ENCODE results near the gene OPN1LW. TPM values are rescaled to one million over a fixed set of nuclear protein-coding genes. Genes with fewer than 3 reads are reported as not detected.

Gene OPN1LW
- total RNA-seq, 1 experiment from 2014 or later = not detected

DNA sequence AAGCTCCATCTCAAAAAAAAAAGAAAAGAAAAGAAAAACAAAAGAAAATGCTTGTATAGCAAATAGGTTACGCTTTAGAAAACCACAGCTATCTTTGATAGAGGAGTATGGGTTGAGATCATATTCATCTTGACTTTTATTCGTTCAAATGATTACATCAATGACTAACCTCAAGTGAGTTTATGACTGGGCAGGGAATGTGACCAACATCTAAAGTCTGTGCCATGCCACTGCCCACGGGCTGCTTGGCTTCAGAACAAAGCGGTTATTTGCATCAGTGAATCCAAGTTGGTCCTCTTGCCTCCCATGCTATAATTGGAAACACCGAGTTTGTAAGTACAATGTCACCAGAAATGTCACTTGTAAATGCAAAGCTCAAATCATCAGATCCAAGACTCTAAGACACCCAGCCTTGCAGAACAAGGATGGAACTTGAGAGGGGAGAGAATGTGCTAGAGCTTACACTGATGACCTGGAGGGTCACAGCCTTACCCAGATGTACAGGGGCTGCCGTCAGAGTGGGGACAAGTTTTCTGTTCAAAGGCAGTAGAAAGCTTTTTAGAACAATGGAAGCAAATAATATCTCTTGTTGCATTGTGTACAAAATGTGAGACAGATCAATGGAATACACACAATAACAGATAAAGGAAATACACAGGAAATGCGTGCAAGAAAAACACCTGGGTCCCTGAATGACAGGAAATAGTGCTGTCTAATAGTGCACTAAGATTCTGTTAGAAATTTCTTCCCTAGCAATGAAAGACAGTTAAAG lies 8.4 kb upstream of the OPN1LW start:
- ChIA-PET RAD21 (ENCODE audit: low non-redundant PET in 1 of 2, low total read pairs in 2 of 2, uncharacterized antibody in 2 of 2, unreplicated experiment in 2 of 2) (no interaction called here), POLR2A (no interaction called here), CTCF (no interaction called here)
- DNase-seq (ENCODE audit: low read depth, low spot score) (no peak), ATAC-seq (no peak)
- no peaks in the 10 kb centered on the region for H3K27me3 ChIP-seq (ENCODE audit: insufficient read depth, low read length)
- H3K27ac ChIP-seq (ENCODE audit: low read depth, low read length) = no peak overlapping the region
- no peaks in the 10 kb centered on the region for H3K9me3 ChIP-seq (ENCODE audit: control insufficient read depth in 1 of 2, insufficient read depth in 1 of 2, low read depth in 1 of 2, low read length in 2 of 2)
- H3K9ac ChIP-seq (ENCODE audit: low read length) = no peak overlapping the region
- no peak overlapping the region for H3K4me3 ChIP-seq (replicated peaks in 1 of 2; ENCODE audit: low read depth in 1 of 2, low read length in 2 of 2)
- BruUV-seq (replicated peaks) = no TSS peak
- H3K4me2 ChIP-seq (ENCODE audit: low read length) = no peak overlapping the region
- H3K79me2 ChIP-seq (ENCODE audit: insufficient read depth, low read length) = no peaks in the 10 kb centered on the region
- H4K20me1 ChIP-seq (ENCODE audit: insufficient read depth) = no peaks in the 10 kb centered on the region
- intact Hi-C loops (cut with micrococcal nuclease) = no loop called here
- TF ChIP-seq JUND (IDR thresholded peaks at IDR 0.05) (no peak), EZH2 (IDR thresholded peaks at IDR 0.05) (no peak), ZFX (IDR thresholded peaks at IDR 0.05) (no peak), CEBPB (IDR thresholded peaks at IDR 0.05; ENCODE audit: low read depth) (no peak), ELF1 (IDR thresholded peaks at IDR 0.05; ENCODE audit: borderline replicate concordance, low read depth) (no peak), ZNF274 (IDR thresholded peaks at IDR 0.05; ENCODE audit: low read depth, low read length) (no peak), SRF (IDR thresholded peaks at IDR 0.05; ENCODE audit: low read depth) (no peak), CBX3 (IDR thresholded peaks at IDR 0.05; ENCODE audit: low read depth) (no peak), POLR2AphosphoS5 (IDR thresholded peaks at IDR 0.05; ENCODE audit: low read depth, low read length) (no peak), POLR2A (IDR thresholded peaks at IDR 0.05; ENCODE audit: borderline replicate concordance, extremely low read depth, insufficient read depth, insufficient read length) (no peak), EGR1 (IDR thresholded peaks at IDR 0.05; ENCODE audit: low read depth) (no peak), SIN3A (IDR thresholded peaks at IDR 0.05; ENCODE audit: low read depth) (no peak), EZH2phosphoT487 (IDR thresholded peaks at IDR 0.05; ENCODE audit: borderline replicate concordance) (no peak)
- TF ChIP-seq, protein P1, sequence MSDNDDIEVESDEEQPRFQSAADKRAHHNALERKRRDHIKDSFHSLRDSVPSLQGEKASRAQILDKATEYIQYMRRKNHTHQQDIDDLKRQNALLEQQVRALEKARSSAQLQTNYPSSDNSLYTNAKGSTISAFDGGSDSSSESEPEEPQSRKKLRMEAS (IDR thresholded peaks at IDR 0.05) = no peak
- TF ChIP-seq, protein P2, sequence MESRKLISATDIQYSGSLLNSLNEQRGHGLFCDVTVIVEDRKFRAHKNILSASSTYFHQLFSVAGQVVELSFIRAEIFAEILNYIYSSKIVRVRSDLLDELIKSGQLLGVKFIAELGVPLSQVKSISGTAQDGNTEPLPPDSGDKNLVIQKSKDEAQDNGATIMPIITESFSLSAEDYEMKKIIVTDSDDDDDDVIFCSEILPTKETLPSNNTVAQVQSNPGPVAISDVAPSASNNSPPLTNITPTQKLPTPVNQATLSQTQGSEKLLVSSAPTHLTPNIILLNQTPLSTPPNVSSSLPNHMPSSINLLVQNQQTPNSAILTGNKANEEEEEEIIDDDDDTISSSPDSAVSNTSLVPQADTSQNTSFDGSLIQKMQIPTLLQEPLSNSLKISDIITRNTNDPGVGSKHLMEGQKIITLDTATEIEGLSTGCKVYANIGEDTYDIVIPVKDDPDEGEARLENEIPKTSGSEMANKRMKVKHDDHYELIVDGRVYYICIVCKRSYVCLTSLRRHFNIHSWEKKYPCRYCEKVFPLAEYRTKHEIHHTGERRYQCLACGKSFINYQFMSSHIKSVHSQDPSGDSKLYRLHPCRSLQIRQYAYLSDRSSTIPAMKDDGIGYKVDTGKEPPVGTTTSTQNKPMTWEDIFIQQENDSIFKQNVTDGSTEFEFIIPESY (IDR thresholded peaks at IDR 0.05; ENCODE audit: extremely low read depth, insufficient replicate concordance, low read length) = no peak
- TF ChIP-seq, protein P3, sequence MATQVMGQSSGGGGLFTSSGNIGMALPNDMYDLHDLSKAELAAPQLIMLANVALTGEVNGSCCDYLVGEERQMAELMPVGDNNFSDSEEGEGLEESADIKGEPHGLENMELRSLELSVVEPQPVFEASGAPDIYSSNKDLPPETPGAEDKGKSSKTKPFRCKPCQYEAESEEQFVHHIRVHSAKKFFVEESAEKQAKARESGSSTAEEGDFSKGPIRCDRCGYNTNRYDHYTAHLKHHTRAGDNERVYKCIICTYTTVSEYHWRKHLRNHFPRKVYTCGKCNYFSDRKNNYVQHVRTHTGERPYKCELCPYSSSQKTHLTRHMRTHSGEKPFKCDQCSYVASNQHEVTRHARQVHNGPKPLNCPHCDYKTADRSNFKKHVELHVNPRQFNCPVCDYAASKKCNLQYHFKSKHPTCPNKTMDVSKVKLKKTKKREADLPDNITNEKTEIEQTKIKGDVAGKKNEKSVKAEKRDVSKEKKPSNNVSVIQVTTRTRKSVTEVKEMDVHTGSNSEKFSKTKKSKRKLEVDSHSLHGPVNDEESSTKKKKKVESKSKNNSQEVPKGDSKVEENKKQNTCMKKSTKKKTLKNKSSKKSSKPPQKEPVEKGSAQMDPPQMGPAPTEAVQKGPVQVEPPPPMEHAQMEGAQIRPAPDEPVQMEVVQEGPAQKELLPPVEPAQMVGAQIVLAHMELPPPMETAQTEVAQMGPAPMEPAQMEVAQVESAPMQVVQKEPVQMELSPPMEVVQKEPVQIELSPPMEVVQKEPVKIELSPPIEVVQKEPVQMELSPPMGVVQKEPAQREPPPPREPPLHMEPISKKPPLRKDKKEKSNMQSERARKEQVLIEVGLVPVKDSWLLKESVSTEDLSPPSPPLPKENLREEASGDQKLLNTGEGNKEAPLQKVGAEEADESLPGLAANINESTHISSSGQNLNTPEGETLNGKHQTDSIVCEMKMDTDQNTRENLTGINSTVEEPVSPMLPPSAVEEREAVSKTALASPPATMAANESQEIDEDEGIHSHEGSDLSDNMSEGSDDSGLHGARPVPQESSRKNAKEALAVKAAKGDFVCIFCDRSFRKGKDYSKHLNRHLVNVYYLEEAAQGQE (IDR thresholded peaks at IDR 0.05; ENCODE audit: low read depth) = no peak
- TF ChIP-seq, protein P4, sequence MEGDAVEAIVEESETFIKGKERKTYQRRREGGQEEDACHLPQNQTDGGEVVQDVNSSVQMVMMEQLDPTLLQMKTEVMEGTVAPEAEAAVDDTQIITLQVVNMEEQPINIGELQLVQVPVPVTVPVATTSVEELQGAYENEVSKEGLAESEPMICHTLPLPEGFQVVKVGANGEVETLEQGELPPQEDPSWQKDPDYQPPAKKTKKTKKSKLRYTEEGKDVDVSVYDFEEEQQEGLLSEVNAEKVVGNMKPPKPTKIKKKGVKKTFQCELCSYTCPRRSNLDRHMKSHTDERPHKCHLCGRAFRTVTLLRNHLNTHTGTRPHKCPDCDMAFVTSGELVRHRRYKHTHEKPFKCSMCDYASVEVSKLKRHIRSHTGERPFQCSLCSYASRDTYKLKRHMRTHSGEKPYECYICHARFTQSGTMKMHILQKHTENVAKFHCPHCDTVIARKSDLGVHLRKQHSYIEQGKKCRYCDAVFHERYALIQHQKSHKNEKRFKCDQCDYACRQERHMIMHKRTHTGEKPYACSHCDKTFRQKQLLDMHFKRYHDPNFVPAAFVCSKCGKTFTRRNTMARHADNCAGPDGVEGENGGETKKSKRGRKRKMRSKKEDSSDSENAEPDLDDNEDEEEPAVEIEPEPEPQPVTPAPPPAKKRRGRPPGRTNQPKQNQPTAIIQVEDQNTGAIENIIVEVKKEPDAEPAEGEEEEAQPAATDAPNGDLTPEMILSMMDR (IDR thresholded peaks at IDR 0.05 in 2 of 3, conservative IDR thresholded peaks at IDR 0.05 in 1 of 3; ENCODE audit: borderline replicate concordance in 1 of 3, insufficient read depth in 1 of 3, low read depth in 2 of 3, low read length in 2 of 3) = no peak
- peaks cover 0 to 4% of the 10 kb centered on the region in 2 experiments; a peak in 1 of 4 replicates for H3K4me1 ChIP-seq (ENCODE audit: control insufficient read depth in 1 of 2, insufficient read depth in 2 of 2, low read length in 2 of 2)
- no peaks in the 10 kb centered on the region for H3K36me3 ChIP-seq (ENCODE audit: control insufficient read depth in 1 of 2, insufficient read depth in 2 of 2, low read length in 2 of 2)
- H2AFZ ChIP-seq (ENCODE audit: low read depth, low read length, poor library complexity, severe bottlenecking) = peak overlapping the region; percentile 88
- no peaks in the 10 kb centered on the region for H3K9me2 ChIP-seq (ENCODE audit: insufficient read depth)
